Upper lobe of right lung (tissue), 1 donor: ENCODE data around the gene P2RX5. TPM values are rescaled to one million over a fixed set of nuclear protein-coding genes. Genes with fewer than 3 reads are reported as not detected.

ENCODE experiments used
- ATAC-seq: fragments of 200-7000 bp; cut with Tn5 transposase; one replicate; pipeline ENCODE4 v1.9.1; 2020; ENCODE audit warnings: mild to moderate bottlenecking, moderate library complexity
- DNase-seq: peaks from one replicate; pipeline ENCODE4 v3.0.0-alpha.2; 2020
- H3K27ac ChIP-seq: fragments of 200-600 bp; one replicate; pipeline ENCODE4 v1.8.0; 2022
- H3K27me3 ChIP-seq: fragments of 200-600 bp; one replicate; pipeline ENCODE4 v1.8.0; 2022; ENCODE audit warnings: mild to moderate bottlenecking
- H3K36me3 ChIP-seq: fragments of 200-600 bp; one replicate; pipeline ENCODE4 v1.8.0; 2022
- H3K4me1 ChIP-seq: fragments of 200-600 bp; one replicate; pipeline ENCODE4 v1.8.0; 2022
- H3K4me3 ChIP-seq: fragments of 200-600 bp; one replicate; pipeline ENCODE4 v1.8.0; 2022; ENCODE audit warnings: mild to moderate bottlenecking
- H3K9me3 ChIP-seq: fragments of 200-600 bp; one replicate; pipeline ENCODE4 v1.8.0; 2022
- CTCF ChIP-seq: fragments of 200-600 bp; IDR thresholded peaks from one replicate; pipeline ENCODE4 v1.8.0; 2022; ENCODE audit warnings: antibody characterized with exemption
- intact Hi-C: fragments of 100-400 bp; cut with DNase I; formaldehyde crosslinking; loops from one replicate; pipeline ENCODE4 v1.11.0; 2022
- total RNA-seq: library from RNA; stranded (reverse); fragmentation: NEBNext Ultra II Directional; extraction: Animal tissue kit (Norgen Biotek cat#: 25700); gene quantifications from one replicate; pipeline ENCODE4 v1.2.1, GENCODE V29; 2021
- donor health status: DM: no; HTN: yes; CAD: no; lungs with severe emphysema.

Gene P2RX5
- total RNA-seq, 1 donor from 2014 or later, result 1.6 TPM

DNA sequence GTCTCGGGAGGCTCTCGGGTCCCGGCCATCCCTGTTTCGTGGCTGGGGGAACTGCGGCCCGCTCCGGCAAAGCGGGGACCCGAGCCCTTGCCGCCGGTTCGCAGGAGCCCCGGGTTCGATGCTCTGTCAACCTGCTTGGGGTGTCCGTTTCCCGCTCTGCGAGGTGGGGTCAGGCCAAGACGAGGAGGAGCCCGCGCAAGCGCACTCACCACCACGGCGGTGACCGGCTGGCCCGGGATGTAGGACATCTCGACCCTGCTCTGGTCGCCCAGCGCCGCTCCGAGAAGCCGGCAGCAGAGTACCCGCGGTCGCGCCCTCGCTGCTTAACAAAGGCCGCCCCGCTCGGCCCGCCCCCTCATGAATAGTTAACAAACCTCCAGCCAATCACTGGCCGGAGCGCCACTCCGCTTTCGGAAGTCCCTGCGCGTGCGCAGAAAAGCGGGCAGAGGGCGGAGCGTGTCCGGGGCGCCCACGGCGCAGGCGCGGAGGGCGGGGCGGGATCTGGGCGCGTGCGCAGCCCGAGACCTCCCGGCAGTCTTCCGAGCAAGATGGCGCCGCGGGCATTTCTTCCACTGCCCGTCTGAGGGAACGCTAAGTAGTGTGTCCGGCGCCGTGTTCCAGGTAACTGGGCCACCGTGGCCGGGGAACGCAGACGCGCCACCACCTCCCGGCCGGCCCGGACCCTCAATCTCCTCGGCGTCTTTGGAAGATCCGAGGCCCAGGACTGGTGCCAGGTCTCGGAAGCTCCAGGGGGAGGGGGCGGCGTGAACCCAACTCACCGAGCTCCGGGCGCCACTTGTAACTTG is 27.5 kb downstream of the P2RX5 start, which contains the start of the genes EMC6 and TAX1BP3:
TSS of gene EMC6 (plus strand) at position 534 of the 806 bp plus-strand sequence. CDS start 335 bp downstream, outside the sequence.
TSS of gene TAX1BP3 (minus strand) at position 300 of the 806 bp plus-strand sequence. CDS start at position 248, 52 bp downstream.
- ATAC-seq (peak; percentile 94), DNase-seq (peak; percentile 100)
- Histone ChIP-seq H3K27ac (peak within 1 kb of the TSS; percentile 95), H3K27me3 (no peaks in the 10 kb centered on the region), H3K36me3 (peaks cover 22% of the 10 kb centered on the region), H3K4me3 (peak within 1 kb of the TSS; percentile 88), H3K4me1 (peaks cover 29% of the 10 kb centered on the region), H3K9me3 (no peaks in the 10 kb centered on the region)
- no peak for TF ChIP-seq CTCF
- intact Hi-C loops, result no loop called here

DNA sequence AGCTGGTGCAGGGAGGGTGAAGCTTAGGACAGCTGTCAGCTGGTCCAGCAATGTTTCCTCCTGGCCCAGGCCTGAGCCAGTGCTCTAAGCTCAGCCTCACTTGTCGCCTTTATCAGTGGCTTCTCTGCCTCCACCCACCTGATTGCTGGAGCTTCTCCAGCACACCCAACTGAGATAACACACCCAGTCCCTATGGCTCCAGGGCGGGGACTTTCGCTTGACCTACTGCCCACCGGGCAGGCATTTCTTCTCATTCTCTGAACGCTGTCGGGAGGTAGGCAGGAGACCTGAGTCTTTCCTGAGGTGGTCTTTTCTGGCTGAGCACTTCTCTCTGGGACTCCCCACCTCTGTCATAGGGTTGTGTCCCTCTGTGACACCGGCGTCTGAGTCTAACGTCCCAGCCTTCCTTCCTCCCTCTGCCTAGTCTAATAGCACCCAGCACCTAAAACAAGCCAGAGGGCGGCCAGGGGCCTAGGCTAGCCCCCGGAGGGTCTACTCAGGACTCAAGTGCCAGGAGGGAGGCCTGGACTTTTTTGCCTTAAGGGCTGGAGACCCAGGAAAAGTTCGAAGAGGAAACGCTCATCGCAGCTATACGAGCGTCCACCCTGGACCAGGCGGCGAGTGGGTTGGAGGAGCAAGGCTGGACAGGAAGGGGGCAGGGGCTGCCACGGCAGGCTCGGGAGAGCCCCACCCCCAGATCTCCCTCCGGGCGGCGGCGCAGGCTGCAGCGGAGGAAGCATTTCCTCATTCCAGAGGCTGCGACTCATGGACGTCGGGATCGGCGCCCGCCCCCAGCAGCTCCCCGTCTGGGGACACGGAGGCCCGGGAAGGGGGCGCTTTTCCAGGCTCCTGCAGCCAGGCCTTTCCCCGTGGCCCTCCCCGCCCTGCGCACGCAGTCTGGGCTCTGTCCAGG is 28.3 kb downstream of the P2RX5 start:
- peaks cover 29% of the 10 kb centered on the region for H3K4me1 ChIP-seq
- intact Hi-C loops, result no loop called here

GRCh38 chr17:3666516-3666915 is 29.4 kb downstream of the P2RX5 start:
- intact Hi-C loops, result no loop called here
- Histone ChIP-seq H3K36me3 (peaks cover 29% of the 10 kb centered on the region), H3K27ac (no peak overlapping the region), H3K9me3 (no peaks in the 10 kb centered on the region), H3K27me3 (no peaks in the 10 kb centered on the region), H3K4me1 (peaks cover 29% of the 10 kb centered on the region), H3K4me3 (peak overlapping the region; percentile 88)
- no peak for ATAC-seq
- DNase-seq, result no peak
- TF ChIP-seq CTCF, result no peak

More for the DNA sequence above, 28.3 kb downstream of the P2RX5 start:
- Histone ChIP-seq H3K36me3 (peaks cover 29% of the 10 kb centered on the region), H3K9me3 (no peaks in the 10 kb centered on the region), H3K4me3 (peak overlapping the region; percentile 88), H3K27ac (peak overlapping the region; percentile 95), H3K27me3 (no peaks in the 10 kb centered on the region)
- peak; percentile 95 for DNase-seq
- ATAC-seq, result peak; percentile 85
- no peak for TF ChIP-seq CTCF

DNA sequence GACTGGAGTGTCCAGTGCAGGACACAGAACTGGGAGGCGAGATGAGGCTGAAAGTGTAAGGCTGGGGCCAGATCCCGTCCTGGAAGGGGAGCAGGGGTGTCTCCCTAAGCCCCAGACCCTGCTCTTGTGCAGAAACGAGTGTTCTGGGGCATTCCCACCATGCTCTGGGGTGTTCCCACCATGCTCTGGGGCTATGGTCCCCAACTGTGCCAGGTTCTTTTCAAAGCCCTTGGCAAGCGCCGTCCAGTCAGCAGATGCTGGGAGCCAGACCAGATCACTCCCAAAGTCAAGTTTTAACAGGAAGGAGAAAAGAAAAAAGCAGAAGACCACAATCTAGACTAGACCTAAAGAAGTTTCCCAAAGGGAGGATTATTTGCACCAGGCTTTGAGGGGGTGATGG is 30.1 kb downstream of the P2RX5 start:
- Histone ChIP-seq H3K9me3 (no peaks in the 10 kb centered on the region), H3K4me3 (no peak overlapping the region), H3K27ac (no peak overlapping the region), H3K36me3 (peaks cover 29% of the 10 kb centered on the region), H3K27me3 (no peaks in the 10 kb centered on the region), H3K4me1 (peaks cover 29% of the 10 kb centered on the region)
- TF ChIP-seq CTCF, result no peak
- intact Hi-C loops, result no loop called here
- ATAC-seq (no peak), DNase-seq (no peak)

- Histone ChIP-seq H3K27ac (no peak overlapping the region), H3K9me3 (no peaks in the 10 kb centered on the region), H3K27me3 (no peaks in the 10 kb centered on the region), H3K36me3 (peaks cover 22% of the 10 kb centered on the region), H3K4me1 (peaks cover 26% of the 10 kb centered on the region), H3K4me3 (no peak overlapping the region)
- no peak for TF ChIP-seq CTCF
- intact Hi-C loops, result no loop called here
- DNase-seq, result no peak
- ATAC-seq, result no peak
Observed at GRCh38 chr17:3663102-3664011, 32.6 kb downstream of the P2RX5 start.
